Gastroesophageal sphincter (tissue), 3 donors: Measurements from ENCODE around the gene FAM171A1.

ENCODE experiments used
- EP300 ChIP-seq: sonication (generic); formaldehyde crosslinking; IDR thresholded peaks from one replicate; pipeline ENCODE4 v1.6.1; 2017; ENCODE audit warnings: antibody characterized with exemption, mild to moderate bottlenecking
- POLR2A ChIP-seq, 2 donors: fragments of 450-650 bp; IDR thresholded peaks; one replicate each; pipeline ENCODE4 v1.6.1; 2017; ENCODE audit warnings: antibody characterized with exemption in 2 of 2, mild to moderate bottlenecking in 2 of 2, moderate library complexity in 1 of 2
- POLR2AphosphoS5 ChIP-seq: sonication (generic); formaldehyde crosslinking; IDR thresholded peaks from one replicate; pipeline ENCODE4 v1.6.1; 2017; ENCODE audit warnings: antibody characterized with exemption
- TF ChIP-seq, protein P1 (sequence below), 4 experiments: fragments of 200-600 bp in 2 of 4; fragments of 450-650 bp in 2 of 4; sonication (generic) in 1 of 4; IDR thresholded peaks; one replicate each; pipeline ENCODE4 v1.5.1; 2017 to 2019; ENCODE audit warnings: antibody characterized with exemption in 4 of 4, mild to moderate bottlenecking in 2 of 4, moderate library complexity in 2 of 4

GRCh38 chr10:15166325-15166724 is 204.8 kb downstream of the FAM171A1 start:
- TF ChIP-seq, protein P1, sequence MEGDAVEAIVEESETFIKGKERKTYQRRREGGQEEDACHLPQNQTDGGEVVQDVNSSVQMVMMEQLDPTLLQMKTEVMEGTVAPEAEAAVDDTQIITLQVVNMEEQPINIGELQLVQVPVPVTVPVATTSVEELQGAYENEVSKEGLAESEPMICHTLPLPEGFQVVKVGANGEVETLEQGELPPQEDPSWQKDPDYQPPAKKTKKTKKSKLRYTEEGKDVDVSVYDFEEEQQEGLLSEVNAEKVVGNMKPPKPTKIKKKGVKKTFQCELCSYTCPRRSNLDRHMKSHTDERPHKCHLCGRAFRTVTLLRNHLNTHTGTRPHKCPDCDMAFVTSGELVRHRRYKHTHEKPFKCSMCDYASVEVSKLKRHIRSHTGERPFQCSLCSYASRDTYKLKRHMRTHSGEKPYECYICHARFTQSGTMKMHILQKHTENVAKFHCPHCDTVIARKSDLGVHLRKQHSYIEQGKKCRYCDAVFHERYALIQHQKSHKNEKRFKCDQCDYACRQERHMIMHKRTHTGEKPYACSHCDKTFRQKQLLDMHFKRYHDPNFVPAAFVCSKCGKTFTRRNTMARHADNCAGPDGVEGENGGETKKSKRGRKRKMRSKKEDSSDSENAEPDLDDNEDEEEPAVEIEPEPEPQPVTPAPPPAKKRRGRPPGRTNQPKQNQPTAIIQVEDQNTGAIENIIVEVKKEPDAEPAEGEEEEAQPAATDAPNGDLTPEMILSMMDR (IDR thresholded peaks at IDR 0.05) = no peak
- no peak for TF ChIP-seq POLR2A (IDR thresholded peaks at IDR 0.05)
- TF ChIP-seq POLR2AphosphoS5 = no peak
- TF ChIP-seq EP300 = no peak
